Progenitor cell of endocrine pancreas (in vitro differentiated cells): ENCODE measurements around the gene DNAJC1. TPM values are rescaled to one million over a fixed set of nuclear protein-coding genes. Genes with fewer than 3 reads are reported as not detected.

Experiments used
- DNase-seq: peaks from one replicate; pipeline ENCODE4 v3.0.0; 2021; ENCODE audit warnings: low spot score; ENCODE audit not compliant: unreplicated experiment
- H3K27ac Mint-ChIP-seq: 2 replicates; pipeline ENCODE4 v1.8.0; 2021; ENCODE audit warnings: mild to moderate bottlenecking, moderate library complexity, mixed read lengths
- H3K27me3 Mint-ChIP-seq: 2 replicates; pipeline ENCODE4 v1.8.0; 2021; ENCODE audit warnings: mixed read lengths
- H3K36me3 Mint-ChIP-seq: 2 replicates; pipeline ENCODE4 v1.8.0; 2022; ENCODE audit warnings: mixed read lengths; ENCODE audit not compliant: insufficient read depth
- H3K4me1 Mint-ChIP-seq: 2 replicates; pipeline ENCODE4 v1.8.0; 2021; ENCODE audit warnings: low read depth, mixed read lengths
- H3K4me3 Mint-ChIP-seq: 2 replicates; pipeline ENCODE4 v1.8.0; 2021; ENCODE audit warnings: low read depth, mild to moderate bottlenecking, moderate library complexity, mixed read lengths
- H3K9me3 Mint-ChIP-seq: 2 replicates; pipeline ENCODE4 v1.8.0; 2021; ENCODE audit warnings: low read depth, mixed read lengths
- CTCF ChIP-seq: fragments of 200-600 bp; sonication (generic); IDR thresholded peaks from one replicate; pipeline ENCODE4 v1.5.0; 2021; ENCODE audit warnings: antibody characterized with exemption, mild to moderate bottlenecking; ENCODE audit not compliant: unreplicated experiment
- total RNA-seq: library from RNA; stranded (reverse); gene quantifications from 2 replicates; pipeline ENCODE4 v1.2.1, GENCODE V29; 2021

Gene DNAJC1
- total RNA-seq, 1 donor from 2014 or later = 28.5 TPM

- no peak for TF ChIP-seq CTCF
- Mint-ChIP-seq H3K27me3 (no peaks in the 10 kb centered on the region), H3K4me1 (peaks cover 30% of the 10 kb centered on the region), H3K36me3 (peaks cover 3% of the 10 kb centered on the region), H3K4me3 (no peak overlapping the region), H3K27ac (no peak overlapping the region), H3K9me3 (no peaks in the 10 kb centered on the region)
- no peak for DNase-seq
Observed at GRCh38 chr10:21980691-21981090, 22.8 kb downstream of the DNAJC1 start.

DNA sequence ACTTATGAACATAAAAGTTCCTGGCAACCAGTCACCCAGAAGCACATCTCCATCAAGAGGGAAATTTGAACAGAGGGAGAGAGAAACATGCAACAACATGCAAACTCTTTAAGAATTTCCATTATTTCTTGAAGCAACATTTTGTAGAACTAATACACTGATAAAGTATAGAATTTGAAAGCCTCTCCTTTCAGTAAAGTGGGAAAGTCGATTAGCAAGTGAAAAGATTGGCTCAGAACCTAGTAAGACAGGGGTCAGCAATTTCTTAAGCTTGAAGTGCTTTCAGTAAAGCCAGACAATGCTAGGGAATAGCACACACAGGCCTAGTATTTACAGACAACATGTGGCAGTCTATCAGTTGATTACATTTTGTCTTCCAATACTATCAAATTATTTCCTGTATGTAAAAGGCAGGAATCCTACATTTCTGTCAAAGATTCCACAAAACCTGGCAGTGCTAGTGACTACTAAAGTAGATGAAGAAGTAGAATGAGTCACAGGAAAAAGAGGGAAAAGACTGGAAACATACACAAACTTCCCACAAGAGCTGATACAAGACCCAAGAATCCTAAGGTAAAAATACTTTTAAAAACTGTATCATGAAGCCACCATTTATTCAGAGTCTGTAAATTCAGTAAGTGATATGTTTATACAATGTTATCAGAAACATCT, 25.2 kb downstream of the DNAJC1 start:
- H3K4me1 Mint-ChIP-seq = peaks cover 40% of the 10 kb centered on the region
- H3K9me3 Mint-ChIP-seq = no peaks in the 10 kb centered on the region
- H3K27ac Mint-ChIP-seq = no peak overlapping the region
- no peak for DNase-seq
- H3K36me3 Mint-ChIP-seq = no peaks in the 10 kb centered on the region
- H3K27me3 Mint-ChIP-seq = no peaks in the 10 kb centered on the region
- TF ChIP-seq CTCF = no peak
- H3K4me3 Mint-ChIP-seq = no peak overlapping the region

DNA sequence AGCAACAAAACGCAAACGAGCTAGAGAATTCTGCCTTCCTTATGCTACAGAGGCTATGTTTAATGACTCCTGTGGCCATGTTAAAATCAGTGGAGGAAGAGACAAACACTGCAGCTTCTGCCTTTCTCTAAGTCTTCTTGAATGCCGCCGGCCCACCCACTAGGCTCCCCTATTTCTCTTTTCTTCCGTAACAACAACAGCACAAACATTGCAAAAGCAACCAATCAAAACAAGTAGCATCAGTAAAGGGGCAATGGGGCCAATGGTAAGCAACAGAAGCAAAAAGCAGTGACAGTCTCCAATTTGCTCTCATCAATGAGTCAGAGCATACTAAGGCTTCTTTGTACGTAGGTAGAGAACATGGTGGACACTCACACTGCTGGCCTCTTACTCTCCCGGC, 26.8 kb downstream of the DNAJC1 start:
- Mint-ChIP-seq H3K27me3 (no peaks in the 10 kb centered on the region), H3K4me3 (no peak overlapping the region), H3K4me1 (peaks cover 42% of the 10 kb centered on the region), H3K9me3 (no peaks in the 10 kb centered on the region), H3K27ac (peak overlapping the region; percentile 12), H3K36me3 (no peaks in the 10 kb centered on the region)
- no peak for TF ChIP-seq CTCF
- no peak for DNase-seq

- Mint-ChIP-seq H3K27ac (no peak overlapping the region), H3K27me3 (no peaks in the 10 kb centered on the region), H3K36me3 (no peaks in the 10 kb centered on the region)
Observed at GRCh38 chr10:21976280-21976679, 27.2 kb downstream of the DNAJC1 start.

DNA sequence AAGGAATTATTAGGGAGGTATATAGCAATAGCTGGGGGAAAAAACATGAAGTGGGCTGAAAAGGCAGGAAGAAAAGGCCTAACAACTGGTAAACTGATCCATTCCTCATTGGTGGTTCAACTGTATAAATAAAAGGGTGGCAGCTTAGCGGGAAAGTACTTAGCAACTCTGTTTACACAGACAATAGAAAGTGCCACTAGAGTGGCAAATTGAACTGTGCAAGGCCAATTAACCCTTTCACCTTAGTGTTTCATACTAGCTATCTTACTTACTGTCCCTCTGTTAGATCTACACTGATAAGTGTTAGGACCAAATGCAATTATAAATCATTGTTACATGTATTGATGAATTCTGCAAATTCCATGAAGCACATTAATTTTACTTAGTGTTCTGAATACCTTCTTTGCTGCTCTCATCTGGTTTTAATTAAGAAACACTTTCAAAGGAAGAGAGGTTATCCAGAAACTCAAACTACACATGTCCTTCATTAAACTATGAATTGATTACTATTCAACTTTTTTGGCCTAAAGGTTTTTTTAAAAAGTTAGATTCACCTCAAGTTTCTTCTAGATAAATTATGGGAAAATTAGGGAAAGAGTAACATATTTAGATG, 28.0 kb downstream of the DNAJC1 start:
- DNase-seq = no peak
- H3K27me3 Mint-ChIP-seq = no peaks in the 10 kb centered on the region
- TF ChIP-seq CTCF = no peak
- H3K36me3 Mint-ChIP-seq = no peaks in the 10 kb centered on the region
- peak overlapping the region; percentile 29 for H3K27ac Mint-ChIP-seq
- peaks cover 43% of the 10 kb centered on the region for H3K4me1 Mint-ChIP-seq
- H3K4me3 Mint-ChIP-seq = no peak overlapping the region
- no peaks in the 10 kb centered on the region for H3K9me3 Mint-ChIP-seq

More at GRCh38 chr10:21976280-21976679, 27.2 kb downstream of the DNAJC1 start:
- Mint-ChIP-seq H3K9me3 (no peaks in the 10 kb centered on the region), H3K4me1 (peaks cover 42% of the 10 kb centered on the region), H3K4me3 (no peak overlapping the region)
- no peak for TF ChIP-seq CTCF
- DNase-seq = no peak
